Activated T-helper 2 cell treated with anti-CD3 and anti-CD28 coated beads, Interferon-gamma antibody, Interleukin-2, Interleukin-4, amounts not matched to agents 10 μg/mL and 5 μg/mL and 100 μg/mL, durations not matched to agents 14 hours and 24 hours and 36 hours (primary cell): ENCODE measurements around the gene DHRS3. TPM values are rescaled to one million over a fixed set of nuclear protein-coding genes. Genes with fewer than 3 reads are reported as not detected.

Experiments used
- DNase-seq: peaks from one replicate; pipeline ENCODE4 v3.0.0; 2021; ENCODE audit warnings: low spot score
- H3K27ac Mint-ChIP-seq: one replicate; pipeline ENCODE4 v1.8.0; 2021; ENCODE audit warnings: mixed read lengths
- H3K27me3 Mint-ChIP-seq: one replicate; pipeline ENCODE4 v1.8.0; 2021; ENCODE audit warnings: low read depth, mixed read lengths
- H3K36me3 Mint-ChIP-seq: one replicate; pipeline ENCODE4 v1.8.0; 2021; ENCODE audit warnings: low read depth, mixed read lengths
- H3K4me1 Mint-ChIP-seq: one replicate; pipeline ENCODE4 v1.8.0; 2021; ENCODE audit warnings: low read depth, mixed read lengths
- H3K4me3 Mint-ChIP-seq: one replicate; pipeline ENCODE4 v1.8.0; 2021; ENCODE audit warnings: low read depth, mild to moderate bottlenecking, moderate library complexity, mixed read lengths
- H3K9me3 Mint-ChIP-seq: one replicate; pipeline ENCODE4 v1.8.0; 2021; ENCODE audit warnings: mixed read lengths
- intact Hi-C: fragments of 100-400 bp; cut with micrococcal nuclease; formaldehyde crosslinking; loops from one replicate; pipeline ENCODE4 v1.15.1; 2023
- total RNA-seq: library from RNA; stranded (reverse); gene quantifications from 2 replicates; pipeline ENCODE4 v1.2.3, GENCODE V29; 2022

The DHRS3 gene
- total RNA-seq, 1 donor from 2014 or later = 93.6 TPM

GRCh38 chr1:12608311-12608957, 9.6 kb downstream of the DHRS3 start:
- Mint-ChIP-seq H3K9me3 (peaks cover 4% of the 10 kb centered on the region), H3K27ac (no peak overlapping the region), H3K4me3 (no peak overlapping the region), H3K36me3 (peaks cover 81% of the 10 kb centered on the region), H3K4me1 (peaks cover 34% of the 10 kb centered on the region), H3K27me3 (no peaks in the 10 kb centered on the region)
- intact Hi-C loops = no loop called here
- no peak for DNase-seq

- Mint-ChIP-seq H3K4me1 (peaks cover 35% of the 10 kb centered on the region), H3K36me3 (peaks cover 78% of the 10 kb centered on the region), H3K27me3 (no peaks in the 10 kb centered on the region), H3K4me3 (no peak overlapping the region), H3K9me3 (peaks cover 4% of the 10 kb centered on the region), H3K27ac (no peak overlapping the region)
- intact Hi-C loops = no loop called here
- DNase-seq = no peak
These were observed 10.7 kb downstream of the DHRS3 start for GRCh38 chr1:12607263-12607662.

DNA sequence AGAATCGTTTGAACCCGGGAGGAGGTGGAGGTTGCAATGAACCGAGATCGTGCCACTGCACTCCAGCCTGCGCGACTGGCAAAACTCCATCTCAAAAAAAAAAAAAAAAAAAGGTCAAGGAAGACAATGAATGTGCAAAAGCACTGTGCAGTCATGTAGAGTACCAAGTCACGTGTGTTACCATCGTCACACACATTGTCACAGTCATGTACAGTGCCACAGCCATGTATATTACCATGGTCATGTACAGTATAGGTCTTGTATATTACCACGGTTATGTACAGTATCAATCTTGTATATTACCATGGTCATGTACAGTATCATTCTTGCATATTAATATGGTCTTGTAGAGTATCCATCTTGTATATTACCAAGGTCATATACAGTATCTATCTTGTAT, 13.0 kb downstream of the DHRS3 start:
- peaks cover 37% of the 10 kb centered on the region for H3K4me1 Mint-ChIP-seq
- no peak for DNase-seq
- intact Hi-C loops = loop anchor here (1.0 to 5.0 kb wide), 2 partner anchors 15 to 93 kb away; no protein-coding TSS in a partner anchor
- no peak overlapping the region for H3K4me3 Mint-ChIP-seq
- H3K27me3 Mint-ChIP-seq = no peaks in the 10 kb centered on the region
- no peak overlapping the region for H3K27ac Mint-ChIP-seq
- peaks cover 4% of the 10 kb centered on the region for H3K9me3 Mint-ChIP-seq
- H3K36me3 Mint-ChIP-seq = peaks cover 64% of the 10 kb centered on the region

- peak overlapping the region; percentile 18 for H3K4me3 Mint-ChIP-seq
- peaks cover 4% of the 10 kb centered on the region for H3K9me3 Mint-ChIP-seq
- H3K27ac Mint-ChIP-seq = peak overlapping the region; percentile 54
- intact Hi-C loops = loop anchor here (1.0 to 5.0 kb wide), 2 partner anchors 16 to 92 kb away; no protein-coding TSS in a partner anchor
- H3K27me3 Mint-ChIP-seq = no peaks in the 10 kb centered on the region
- peak; percentile 47 for DNase-seq
- peaks cover 35% of the 10 kb centered on the region for H3K4me1 Mint-ChIP-seq
- peaks cover 58% of the 10 kb centered on the region for H3K36me3 Mint-ChIP-seq
These were observed 13.7 kb downstream of the DHRS3 start for GRCh38 chr1:12604114-12604874.

- no peak for DNase-seq
- intact Hi-C loops = loop anchor here (5.0 kb wide), 1 partner anchor 91 kb away; no protein-coding TSS in a partner anchor
- Mint-ChIP-seq H3K4me1 (peaks cover 29% of the 10 kb centered on the region), H3K27me3 (no peaks in the 10 kb centered on the region), H3K4me3 (no peak overlapping the region), H3K9me3 (peaks cover 4% of the 10 kb centered on the region), H3K36me3 (peaks cover 47% of the 10 kb centered on the region), H3K27ac (no peak overlapping the region)
These were observed 14.8 kb downstream of the DHRS3 start for GRCh38 chr1:12603224-12603623.

GRCh38 chr1:12602659-12603024, 15.4 kb downstream of the DHRS3 start:
- Mint-ChIP-seq H3K27ac (no peak overlapping the region), H3K27me3 (no peaks in the 10 kb centered on the region), H3K36me3 (peaks cover 44% of the 10 kb centered on the region), H3K4me1 (peaks cover 30% of the 10 kb centered on the region), H3K9me3 (peaks cover 4% of the 10 kb centered on the region), H3K4me3 (no peak overlapping the region)
- intact Hi-C loops = loop anchor here (5.0 kb wide), 1 partner anchor 90 kb away; no protein-coding TSS in a partner anchor
- DNase-seq = no peak

GRCh38 chr1:12601700-12602658, 16.0 kb downstream of the DHRS3 start:
- Mint-ChIP-seq H3K9me3 (no peaks in the 10 kb centered on the region), H3K36me3 (peaks cover 39% of the 10 kb centered on the region), H3K4me1 (peaks cover 30% of the 10 kb centered on the region), H3K27ac (no peak overlapping the region), H3K4me3 (no peak overlapping the region), H3K27me3 (no peaks in the 10 kb centered on the region)
- intact Hi-C loops = loop anchor here (5.0 kb wide), 1 partner anchor 90 kb away; no protein-coding TSS in a partner anchor
- DNase-seq = no peak

GRCh38 chr1:12600880-12601633, 17.0 kb downstream of the DHRS3 start:
- DNase-seq = peak; percentile 18
- peaks cover 32% of the 10 kb centered on the region for H3K4me1 Mint-ChIP-seq
- no peak overlapping the region for H3K4me3 Mint-ChIP-seq
- peaks cover 32% of the 10 kb centered on the region for H3K36me3 Mint-ChIP-seq
- H3K27me3 Mint-ChIP-seq = no peaks in the 10 kb centered on the region
- no peaks in the 10 kb centered on the region for H3K9me3 Mint-ChIP-seq
- intact Hi-C loops = loop anchor here (5.0 kb wide), 1 partner anchor 89 kb away; no protein-coding TSS in a partner anchor
- H3K27ac Mint-ChIP-seq = no peak overlapping the region

DNA sequence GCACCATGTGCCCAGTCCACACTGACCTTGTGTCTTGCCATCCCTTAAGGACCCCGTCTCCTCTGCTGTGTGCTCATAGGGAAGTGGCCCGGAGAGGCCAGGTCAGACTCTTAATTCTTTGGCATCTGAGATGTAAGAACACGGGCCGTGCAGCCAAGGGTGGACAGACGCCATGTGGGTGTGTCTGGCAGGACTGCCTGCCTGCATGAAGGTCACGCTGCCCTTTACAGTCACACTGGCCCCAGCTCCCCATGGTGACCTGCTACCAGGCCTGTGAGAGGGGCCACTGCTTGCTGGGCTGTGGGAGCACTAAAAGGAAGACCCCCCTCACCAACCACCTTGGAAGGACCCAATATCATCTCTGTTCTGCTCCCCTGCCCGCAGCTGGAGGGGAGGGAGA, 17.7 kb downstream of the DHRS3 start:
- peaks cover 27% of the 10 kb centered on the region for H3K36me3 Mint-ChIP-seq
- H3K27me3 Mint-ChIP-seq = no peaks in the 10 kb centered on the region
- intact Hi-C loops = loop anchor here (5.0 kb wide), 1 partner anchor 88 kb away; no protein-coding TSS in a partner anchor
- H3K4me1 Mint-ChIP-seq = peaks cover 32% of the 10 kb centered on the region
- H3K27ac Mint-ChIP-seq = no peak overlapping the region
- no peak overlapping the region for H3K4me3 Mint-ChIP-seq
- no peaks in the 10 kb centered on the region for H3K9me3 Mint-ChIP-seq
- no peak for DNase-seq

DNA sequence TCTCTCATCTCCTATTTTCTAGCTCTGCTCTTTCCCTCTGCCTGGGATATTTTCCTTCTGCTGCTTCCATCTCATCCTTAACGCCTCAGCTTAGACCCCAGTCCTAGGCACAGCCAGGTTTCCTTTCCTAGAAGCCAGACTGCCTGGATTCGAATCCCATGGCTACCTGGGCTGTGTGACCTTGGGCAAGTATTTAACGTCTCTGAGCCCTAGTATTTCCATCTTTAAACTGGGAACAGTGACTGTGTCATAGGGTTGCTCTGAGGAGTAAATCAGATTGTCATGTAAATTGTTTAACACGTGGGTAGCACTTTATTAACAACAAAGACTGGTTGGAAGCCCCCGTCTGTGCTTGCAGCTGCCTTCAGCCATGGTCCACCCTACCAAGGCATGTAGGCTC, 18.4 kb downstream of the DHRS3 start:
- peaks cover 2% of the 10 kb centered on the region for H3K27me3 Mint-ChIP-seq
- H3K36me3 Mint-ChIP-seq = peaks cover 29% of the 10 kb centered on the region
- peaks cover 34% of the 10 kb centered on the region for H3K4me1 Mint-ChIP-seq
- H3K4me3 Mint-ChIP-seq = no peak overlapping the region
- intact Hi-C loops = loop anchor here (5.0 kb wide), 1 partner anchor 87 kb away; no protein-coding TSS in a partner anchor
- no peak overlapping the region for H3K27ac Mint-ChIP-seq
- DNase-seq = no peak
- H3K9me3 Mint-ChIP-seq = no peaks in the 10 kb centered on the region

DNA sequence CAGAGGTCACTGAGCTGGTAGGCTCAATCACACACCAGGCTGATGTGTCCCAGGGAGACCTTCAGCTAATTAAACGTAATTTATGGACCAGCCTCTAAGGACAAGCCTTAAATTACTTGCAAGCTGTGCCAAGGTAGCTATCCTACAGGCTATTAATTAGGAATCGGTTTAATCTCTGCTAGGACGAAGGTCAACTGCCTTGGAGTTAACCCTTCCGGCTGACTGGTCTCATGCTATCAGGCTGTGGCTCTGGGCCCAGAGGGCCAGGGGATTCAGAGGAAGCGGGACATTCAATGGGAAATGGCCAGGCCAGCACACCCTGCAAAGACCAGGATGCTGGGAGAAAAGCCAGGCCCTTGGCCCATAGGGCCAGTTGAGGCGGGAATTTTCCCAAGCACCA, 19.0 kb downstream of the DHRS3 start:
- intact Hi-C loops = no loop called here
- H3K4me1 Mint-ChIP-seq = peaks cover 30% of the 10 kb centered on the region
- H3K36me3 Mint-ChIP-seq = peaks cover 28% of the 10 kb centered on the region
- H3K9me3 Mint-ChIP-seq = no peaks in the 10 kb centered on the region
- no peak overlapping the region for H3K27ac Mint-ChIP-seq
- DNase-seq = no peak
- peaks cover 7% of the 10 kb centered on the region for H3K27me3 Mint-ChIP-seq
- no peak overlapping the region for H3K4me3 Mint-ChIP-seq

DNA sequence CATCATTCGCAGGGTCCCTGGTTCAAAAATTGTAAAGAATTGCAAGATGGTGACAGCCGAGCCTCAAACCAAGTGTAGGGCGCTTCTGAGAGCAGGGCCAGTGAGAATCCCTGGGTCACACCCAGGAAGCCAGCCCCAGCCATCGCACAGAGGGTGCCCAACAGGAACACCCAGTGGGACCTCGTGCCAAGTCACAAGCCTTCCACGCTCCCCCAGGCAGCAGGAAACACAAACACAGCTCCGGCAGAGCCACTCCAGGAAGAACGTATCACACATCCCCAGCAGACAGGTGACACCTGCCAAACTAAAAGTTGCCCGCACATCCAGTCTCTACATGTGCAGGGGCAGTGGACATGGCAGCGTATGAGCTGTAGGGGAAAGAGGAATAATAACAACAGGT, 20.2 kb downstream of the DHRS3 start:
- Mint-ChIP-seq H3K9me3 (no peaks in the 10 kb centered on the region), H3K36me3 (peaks cover 18% of the 10 kb centered on the region), H3K4me3 (no peak overlapping the region), H3K27ac (no peak overlapping the region), H3K4me1 (peaks cover 21% of the 10 kb centered on the region), H3K27me3 (peaks cover 7% of the 10 kb centered on the region)
- intact Hi-C loops = no loop called here
- DNase-seq = no peak
